HFF-Myc (cell line): ENCODE results near the gene PRKCA.

ENCODE experiments used
- DNase-seq: peaks from one replicate; pipeline ENCODE4 v3.0.0-alpha.2; 2011; ENCODE audit warnings: low read depth; ENCODE audit errors: extremely low read depth
- H3K4me3 ChIP-seq: replicated peaks from 2 replicates; pipeline ENCODE4 v1.5.1; 2011; ENCODE audit warnings: low read depth, mild to moderate bottlenecking, control low read depth, low read length
- CTCF ChIP-seq: IDR thresholded peaks from 2 replicates; pipeline ENCODE4 v1.5.1; 2012; ENCODE audit warnings: mild to moderate bottlenecking, low read depth, low read length, control low read depth; ENCODE audit errors: missing control alignments

The PRKCA gene

GRCh38 chr17:66517336-66518009, 215.1 kb downstream of the PRKCA start:
- no peak overlapping the region for H3K4me3 ChIP-seq
- no peak for TF ChIP-seq CTCF
- no peak for DNase-seq

GRCh38 chr17:66518108-66518507, 215.7 kb downstream of the PRKCA start:
- H3K4me3 ChIP-seq, result no peak overlapping the region
- TF ChIP-seq CTCF, result no peak
- no peak for DNase-seq

DNA sequence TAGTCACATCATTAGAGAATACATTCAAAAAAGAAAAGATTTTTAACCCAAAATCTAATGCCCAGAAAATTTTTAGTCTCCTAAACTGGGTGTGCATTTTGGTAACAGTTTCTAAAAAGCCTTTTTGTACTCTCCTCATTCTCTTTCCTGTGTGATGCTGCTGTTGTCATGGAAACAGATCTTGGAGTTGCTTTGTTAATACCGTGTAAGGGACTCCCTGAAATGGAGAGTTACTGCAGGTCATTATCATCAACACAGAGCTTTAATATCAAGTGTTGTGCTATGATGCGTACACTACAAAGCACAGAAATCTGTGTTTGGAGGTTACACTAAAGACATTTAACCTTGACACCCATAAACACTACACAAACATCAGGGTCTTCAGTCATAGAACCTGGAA, 216.3 kb downstream of the PRKCA start:
- no peak for DNase-seq
- no peak overlapping the region for H3K4me3 ChIP-seq
- TF ChIP-seq CTCF, result no peak

- no peak for DNase-seq
- TF ChIP-seq CTCF, result no peak
Measured at GRCh38 chr17:66519154-66519553, 216.7 kb downstream of the PRKCA start.

GRCh38 chr17:66520999-66521398, 218.6 kb downstream of the PRKCA start:
- H3K4me3 ChIP-seq, result no peak overlapping the region
- TF ChIP-seq CTCF, result no peak
- no peak for DNase-seq

More at GRCh38 chr17:66519154-66519553, 216.7 kb downstream of the PRKCA start:
- no peak overlapping the region for H3K4me3 ChIP-seq

- DNase-seq, result no peak
- no peak for TF ChIP-seq CTCF
- H3K4me3 ChIP-seq, result no peak overlapping the region
Measured at GRCh38 chr17:66522591-66523272, 220.3 kb downstream of the PRKCA start.
